GM03348 (cell line): ENCODE results near the gene DTNA.
"Not testable (repeated sequence)": the region's sequence is repeated elsewhere in the genome, so short reads cannot be mapped to it uniquely, and the experiment has no call there.

Experiments used
- DNase-seq: peaks from one replicate; pipeline ENCODE4 v3.0.0; 2012; ENCODE audit warnings: low spot score

The DTNA gene

GRCh38 chr18:34725737-34726136, 15.6 kb downstream of the DTNA start:
- not testable (repeated sequence) for DNase-seq

- no peak for DNase-seq
These were observed 16.3 kb downstream of the DTNA start for GRCh38 chr18:34726286-34727004.

- peak; percentile 19 for DNase-seq
These were observed 19.2 kb downstream of the DTNA start for GRCh38 chr18:34729264-34729663.

- no peak for DNase-seq
These were observed 19.8 kb downstream of the DTNA start for GRCh38 chr18:34729740-34730355.

- DNase-seq: no peak
These were observed 20.7 kb downstream of the DTNA start for GRCh38 chr18:34730774-34731173.

GRCh38 chr18:34734056-34734455, 24.0 kb downstream of the DTNA start:
- DNase-seq: no peak

GRCh38 chr18:34734526-34734925, 24.4 kb downstream of the DTNA start:
- not testable (repeated sequence) for DNase-seq

- DNase-seq: no peak
These were observed 28.2 kb downstream of the DTNA start for GRCh38 chr18:34738175-34738894.

GRCh38 chr18:34740101-34740500, 30.0 kb downstream of the DTNA start:
- no peak for DNase-seq

- DNase-seq: no peak
These were observed 30.6 kb downstream of the DTNA start for GRCh38 chr18:34740724-34741123.

GRCh38 chr18:34741401-34741800, 31.3 kb downstream of the DTNA start:
- DNase-seq: no peak

- no peak for DNase-seq
These were observed 32.8 kb downstream of the DTNA start for GRCh38 chr18:34742891-34743341.

- peak; percentile 9 for DNase-seq
These were observed 34.5 kb downstream of the DTNA start for GRCh38 chr18:34744569-34744968.

GRCh38 chr18:34746614-34747013, 36.5 kb downstream of the DTNA start:
- no peak for DNase-seq

- DNase-seq: no peak
These were observed 39.6 kb downstream of the DTNA start for GRCh38 chr18:34749721-34750120.

GRCh38 chr18:34752056-34752455, 42.0 kb downstream of the DTNA start:
- no peak for DNase-seq

- no peak for DNase-seq
These were observed 44.2 kb downstream of the DTNA start for GRCh38 chr18:34754300-34754699.

GRCh38 chr18:34757666-34758065, 47.6 kb downstream of the DTNA start:
- no peak for DNase-seq

- DNase-seq: no peak
These were observed 48.4 kb downstream of the DTNA start for GRCh38 chr18:34758378-34758948.

GRCh38 chr18:34760444-34760843, 50.3 kb downstream of the DTNA start:
- DNase-seq: no peak

- no peak for DNase-seq
These were observed 54.4 kb downstream of the DTNA start for GRCh38 chr18:34764451-34764850.

GRCh38 chr18:34767601-34768027, 57.5 kb downstream of the DTNA start:
- DNase-seq: peak; percentile 40

- peak; percentile 54 for DNase-seq
These were observed 61.9 kb downstream of the DTNA start for GRCh38 chr18:34771958-34772357.
